Activated CD8-positive, alpha-beta memory T cell treated with anti-CD3 and anti-CD28 coated beads, Interleukin-2, amount 10 ng/mL, durations not matched to agents 7 days and 5 days (primary cell): ENCODE results near the gene ZNF618. TPM values are rescaled to one million over a fixed set of nuclear protein-coding genes. Genes with fewer than 3 reads are reported as not detected.
A peak's percentile ranks its signal among the peaks of the same experiment; 100 is the strongest.

Source experiments
- ATAC-seq: fragments of 150-1000 bp; cut with Tn5 transposase; one replicate; pipeline ENCODE4 v1.10.0; 2021; ENCODE audit warnings: moderate library complexity
- CTCF ChIA-PET: fragments of 350-600 bp; sonication (Branson Sonifier 250); formaldehyde crosslinking; loops from one replicate; lab custom pipeline; 2021; ENCODE audit warnings: antibody characterized with exemption; lab: Charles Lee
- DNase-seq: peaks from one replicate; pipeline ENCODE4 v3.0.0-alpha.2; 2020
- H3K27ac Mint-ChIP-seq: one replicate; pipeline ENCODE4 v1.8.0; 2021; ENCODE audit warnings: mild to moderate bottlenecking, mixed read lengths
- H3K27me3 Mint-ChIP-seq: one replicate; pipeline ENCODE4 v1.8.0; 2021; ENCODE audit warnings: mixed read lengths
- H3K36me3 Mint-ChIP-seq: one replicate; pipeline ENCODE4 v1.8.0; 2021; ENCODE audit warnings: mild to moderate bottlenecking, mixed read lengths
- H3K4me1 Mint-ChIP-seq: one replicate; pipeline ENCODE4 v1.8.0; 2021; ENCODE audit warnings: mixed read lengths
- H3K4me3 Mint-ChIP-seq: one replicate; pipeline ENCODE4 v1.8.0; 2021; ENCODE audit warnings: mild to moderate bottlenecking, moderate library complexity, mixed read lengths
- H3K9me3 Mint-ChIP-seq: one replicate; pipeline ENCODE4 v1.8.0; 2022; ENCODE audit warnings: low read depth, mixed read lengths
- total RNA-seq, 2 experiments: library from RNA; stranded (reverse); gene quantifications; one replicate each; pipeline ENCODE4 v1.2.3, GENCODE V29; 2021

The ZNF618 gene
- total RNA-seq, 2 experiments from 2014 or later: 0.54 to 0.79 TPM

GRCh38 chr9:114047717-114048116, 171.6 kb downstream of the ZNF618 start:
- ATAC-seq (no peak), DNase-seq (peak; percentile 19)
- Mint-ChIP-seq H3K9me3 (no peaks in the 10 kb centered on the region), H3K4me3 (no peak overlapping the region), H3K36me3 (no peaks in the 10 kb centered on the region), H3K4me1 (no peaks in the 10 kb centered on the region), H3K27ac (no peak overlapping the region), H3K27me3 (peaks cover 12% of the 10 kb centered on the region)
- CTCF ChIA-PET: no interaction called here

GRCh38 chr9:114048533-114049415, 172.7 kb downstream of the ZNF618 start:
- Mint-ChIP-seq H3K9me3 (no peaks in the 10 kb centered on the region), H3K27ac (no peak overlapping the region), H3K27me3 (peaks cover 12% of the 10 kb centered on the region), H3K36me3 (no peaks in the 10 kb centered on the region), H3K4me1 (no peaks in the 10 kb centered on the region), H3K4me3 (no peak overlapping the region)
- DNase-seq: peak; percentile 26
- CTCF ChIA-PET: no interaction called here
- no peak for ATAC-seq

GRCh38 chr9:114049441-114050225, 173.5 kb downstream of the ZNF618 start:
- DNase-seq: peak; percentile 28
- CTCF ChIA-PET: no interaction called here
- H3K36me3 Mint-ChIP-seq: no peaks in the 10 kb centered on the region
- no peak overlapping the region for H3K27ac Mint-ChIP-seq
- H3K4me3 Mint-ChIP-seq: no peak overlapping the region
- H3K4me1 Mint-ChIP-seq: no peaks in the 10 kb centered on the region
- H3K9me3 Mint-ChIP-seq: no peaks in the 10 kb centered on the region
- ATAC-seq: no peak
- H3K27me3 Mint-ChIP-seq: peaks cover 9% of the 10 kb centered on the region

- peaks cover 6% of the 10 kb centered on the region for H3K27me3 Mint-ChIP-seq
- no peaks in the 10 kb centered on the region for H3K36me3 Mint-ChIP-seq
- no peak overlapping the region for H3K4me3 Mint-ChIP-seq
- CTCF ChIA-PET: interaction anchor here (2.1 kb wide), 1 partner anchor 33 kb away, joined by 6 read pairs; no protein-coding TSS in a partner anchor
- peak; percentile 5 for DNase-seq
- H3K4me1 Mint-ChIP-seq: no peaks in the 10 kb centered on the region
- no peaks in the 10 kb centered on the region for H3K9me3 Mint-ChIP-seq
- no peak overlapping the region for H3K27ac Mint-ChIP-seq
- ATAC-seq: no peak
Observed at GRCh38 chr9:114050226-114050568, 174.1 kb downstream of the ZNF618 start.

- Mint-ChIP-seq H3K4me1 (no peaks in the 10 kb centered on the region), H3K9me3 (no peaks in the 10 kb centered on the region), H3K4me3 (no peak overlapping the region), H3K27ac (no peak overlapping the region), H3K36me3 (no peaks in the 10 kb centered on the region), H3K27me3 (peaks cover 3% of the 10 kb centered on the region)
- CTCF ChIA-PET: interaction anchor here (2.1 kb wide), 1 partner anchor 32 kb away, joined by 6 read pairs; no protein-coding TSS in a partner anchor
- peak; percentile 32 for DNase-seq
- ATAC-seq: no peak
Observed at GRCh38 chr9:114050646-114051045, 174.5 kb downstream of the ZNF618 start.

GRCh38 chr9:114051281-114051680, 175.2 kb downstream of the ZNF618 start:
- Mint-ChIP-seq H3K9me3 (no peaks in the 10 kb centered on the region), H3K27ac (no peak overlapping the region), H3K4me3 (no peak overlapping the region), H3K4me1 (no peaks in the 10 kb centered on the region), H3K36me3 (no peaks in the 10 kb centered on the region), H3K27me3 (no peaks in the 10 kb centered on the region)
- DNase-seq: peak; percentile 33
- ATAC-seq: no peak
- CTCF ChIA-PET: interaction anchor here (2.1 kb wide), 1 partner anchor 32 kb away, joined by 6 read pairs; no protein-coding TSS in a partner anchor

- CTCF ChIA-PET: interaction anchor here (2.1 kb wide), 1 partner anchor 31 kb away, joined by 6 read pairs; no protein-coding TSS in a partner anchor
- Mint-ChIP-seq H3K9me3 (no peaks in the 10 kb centered on the region), H3K4me3 (no peak overlapping the region), H3K27ac (no peak overlapping the region), H3K27me3 (no peaks in the 10 kb centered on the region), H3K4me1 (no peaks in the 10 kb centered on the region), H3K36me3 (no peaks in the 10 kb centered on the region)
- DNase-seq (peak; percentile 33), ATAC-seq (no peak)
Observed at GRCh38 chr9:114051706-114052105, 175.6 kb downstream of the ZNF618 start.

GRCh38 chr9:114053246-114054005, 177.3 kb downstream of the ZNF618 start:
- no peaks in the 10 kb centered on the region for H3K9me3 Mint-ChIP-seq
- no peaks in the 10 kb centered on the region for H3K4me1 Mint-ChIP-seq
- H3K27ac Mint-ChIP-seq: no peak overlapping the region
- H3K4me3 Mint-ChIP-seq: no peak overlapping the region
- H3K36me3 Mint-ChIP-seq: no peaks in the 10 kb centered on the region
- CTCF ChIA-PET: no interaction called here
- DNase-seq: peak; percentile 35
- no peaks in the 10 kb centered on the region for H3K27me3 Mint-ChIP-seq
- no peak for ATAC-seq

- H3K27me3 Mint-ChIP-seq: no peaks in the 10 kb centered on the region
- H3K36me3 Mint-ChIP-seq: no peaks in the 10 kb centered on the region
- H3K4me3 Mint-ChIP-seq: no peak overlapping the region
- no peaks in the 10 kb centered on the region for H3K4me1 Mint-ChIP-seq
- H3K27ac Mint-ChIP-seq: no peak overlapping the region
- CTCF ChIA-PET: interaction anchor here (1.0 kb wide), 1 partner anchor 28 kb away, joined by 4 read pairs; no protein-coding TSS in a partner anchor
- ATAC-seq (no peak), DNase-seq (peak; percentile 27)
- H3K9me3 Mint-ChIP-seq: no peaks in the 10 kb centered on the region
Observed at GRCh38 chr9:114054191-114054690, 178.1 kb downstream of the ZNF618 start.

GRCh38 chr9:114055061-114055460, 179.0 kb downstream of the ZNF618 start:
- H3K4me1 Mint-ChIP-seq: no peaks in the 10 kb centered on the region
- H3K9me3 Mint-ChIP-seq: no peaks in the 10 kb centered on the region
- CTCF ChIA-PET: interaction anchor here (1.0 kb wide), 1 partner anchor 27 kb away, joined by 4 read pairs; no protein-coding TSS in a partner anchor

GRCh38 chr9:114055894-114056293, 179.8 kb downstream of the ZNF618 start:
- Mint-ChIP-seq H3K27ac (no peak overlapping the region), H3K4me1 (no peaks in the 10 kb centered on the region), H3K27me3 (no peaks in the 10 kb centered on the region), H3K4me3 (no peak overlapping the region), H3K9me3 (no peaks in the 10 kb centered on the region), H3K36me3 (no peaks in the 10 kb centered on the region)
- peak; percentile 19 for DNase-seq
- CTCF ChIA-PET: no interaction called here
- ATAC-seq: no peak

More at GRCh38 chr9:114055061-114055460, 179.0 kb downstream of the ZNF618 start:
- H3K4me3 Mint-ChIP-seq: no peak overlapping the region
- H3K36me3 Mint-ChIP-seq: no peaks in the 10 kb centered on the region
- H3K27me3 Mint-ChIP-seq: no peaks in the 10 kb centered on the region
- no peak overlapping the region for H3K27ac Mint-ChIP-seq
- DNase-seq (peak; percentile 31), ATAC-seq (no peak)

GRCh38 chr9:114056527-114056926, 180.4 kb downstream of the ZNF618 start:
- Mint-ChIP-seq H3K36me3 (no peaks in the 10 kb centered on the region), H3K9me3 (no peaks in the 10 kb centered on the region), H3K4me1 (no peaks in the 10 kb centered on the region), H3K4me3 (no peak overlapping the region), H3K27ac (no peak overlapping the region), H3K27me3 (no peaks in the 10 kb centered on the region)
- ATAC-seq (no peak), DNase-seq (peak; percentile 22)
- CTCF ChIA-PET: no interaction called here
